PFSK-1 (cell line): ENCODE measurements around the gene CDH8.

ENCODE experiments used
- FOXP2 ChIP-seq: optimal IDR thresholded peaks from 2 replicates; pipeline ENCODE3; 2011; ENCODE audit warnings: borderline replicate concordance, control low read depth, inconsistent platforms; ENCODE audit not compliant: insufficient read depth; ENCODE audit errors: extremely low read length, extremely low read depth
- POLR2AphosphoS5 ChIP-seq: IDR thresholded peaks from 2 replicates; pipeline ENCODE4 v1.6.1; 2012; ENCODE audit warnings: low read depth, mild to moderate bottlenecking, control low read depth, low read length, moderate library complexity
- SIN3A ChIP-seq: IDR thresholded peaks from 2 replicates; pipeline ENCODE4 v1.6.1; 2012; ENCODE audit warnings: mild to moderate bottlenecking, low read length, moderate library complexity, borderline replicate concordance; ENCODE audit not compliant: insufficient read depth
- TAF1 ChIP-seq: IDR thresholded peaks from 2 replicates; pipeline ENCODE4 v1.6.1; 2012; ENCODE audit warnings: low read length, control low read depth, borderline replicate concordance; ENCODE audit not compliant: insufficient read depth
- TF ChIP-seq, protein P1 (sequence below), 2 experiments: IDR thresholded peaks; 2 replicates each; pipeline versions ENCODE4 v1.6.1 to v1.8.0; 2011 to 2012; ENCODE audit warnings: low read depth in 2 of 2, low read length in 2 of 2, control low read depth in 1 of 2, inconsistent platforms in 1 of 2, mild to moderate bottlenecking in 1 of 2, moderate library complexity in 1 of 2; ENCODE audit not compliant: insufficient read depth in 1 of 2

CDH8 gene

DNA sequence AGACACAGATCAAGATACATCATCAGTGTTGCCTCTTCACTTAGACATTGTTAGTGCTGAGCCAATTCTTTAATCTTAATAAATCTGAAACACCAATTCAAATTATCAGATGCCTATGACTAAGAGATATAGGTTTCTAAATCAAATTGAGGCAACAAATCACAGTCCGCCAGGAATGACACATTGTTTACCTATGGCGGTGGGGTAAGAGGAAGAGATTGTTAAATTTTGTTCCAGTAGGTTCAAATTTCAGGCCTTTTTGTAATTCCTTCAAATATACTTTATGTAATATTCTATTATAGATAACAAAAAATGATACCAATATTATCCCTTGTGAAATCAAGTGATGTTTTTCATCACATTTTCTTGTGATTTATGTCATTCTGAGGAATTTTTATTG is 145.9 kb downstream of the CDH8 start:
- no peak for TF ChIP-seq SIN3A
- TF ChIP-seq TAF1 = no peak
- TF ChIP-seq, protein P1, sequence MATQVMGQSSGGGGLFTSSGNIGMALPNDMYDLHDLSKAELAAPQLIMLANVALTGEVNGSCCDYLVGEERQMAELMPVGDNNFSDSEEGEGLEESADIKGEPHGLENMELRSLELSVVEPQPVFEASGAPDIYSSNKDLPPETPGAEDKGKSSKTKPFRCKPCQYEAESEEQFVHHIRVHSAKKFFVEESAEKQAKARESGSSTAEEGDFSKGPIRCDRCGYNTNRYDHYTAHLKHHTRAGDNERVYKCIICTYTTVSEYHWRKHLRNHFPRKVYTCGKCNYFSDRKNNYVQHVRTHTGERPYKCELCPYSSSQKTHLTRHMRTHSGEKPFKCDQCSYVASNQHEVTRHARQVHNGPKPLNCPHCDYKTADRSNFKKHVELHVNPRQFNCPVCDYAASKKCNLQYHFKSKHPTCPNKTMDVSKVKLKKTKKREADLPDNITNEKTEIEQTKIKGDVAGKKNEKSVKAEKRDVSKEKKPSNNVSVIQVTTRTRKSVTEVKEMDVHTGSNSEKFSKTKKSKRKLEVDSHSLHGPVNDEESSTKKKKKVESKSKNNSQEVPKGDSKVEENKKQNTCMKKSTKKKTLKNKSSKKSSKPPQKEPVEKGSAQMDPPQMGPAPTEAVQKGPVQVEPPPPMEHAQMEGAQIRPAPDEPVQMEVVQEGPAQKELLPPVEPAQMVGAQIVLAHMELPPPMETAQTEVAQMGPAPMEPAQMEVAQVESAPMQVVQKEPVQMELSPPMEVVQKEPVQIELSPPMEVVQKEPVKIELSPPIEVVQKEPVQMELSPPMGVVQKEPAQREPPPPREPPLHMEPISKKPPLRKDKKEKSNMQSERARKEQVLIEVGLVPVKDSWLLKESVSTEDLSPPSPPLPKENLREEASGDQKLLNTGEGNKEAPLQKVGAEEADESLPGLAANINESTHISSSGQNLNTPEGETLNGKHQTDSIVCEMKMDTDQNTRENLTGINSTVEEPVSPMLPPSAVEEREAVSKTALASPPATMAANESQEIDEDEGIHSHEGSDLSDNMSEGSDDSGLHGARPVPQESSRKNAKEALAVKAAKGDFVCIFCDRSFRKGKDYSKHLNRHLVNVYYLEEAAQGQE (IDR thresholded peaks at IDR 0.05; ENCODE audit: insufficient read depth in 1 of 2, low read depth in 2 of 2, low read length in 2 of 2) = no peak
- no peak for TF ChIP-seq POLR2AphosphoS5
- TF ChIP-seq FOXP2 = no peak

DNA sequence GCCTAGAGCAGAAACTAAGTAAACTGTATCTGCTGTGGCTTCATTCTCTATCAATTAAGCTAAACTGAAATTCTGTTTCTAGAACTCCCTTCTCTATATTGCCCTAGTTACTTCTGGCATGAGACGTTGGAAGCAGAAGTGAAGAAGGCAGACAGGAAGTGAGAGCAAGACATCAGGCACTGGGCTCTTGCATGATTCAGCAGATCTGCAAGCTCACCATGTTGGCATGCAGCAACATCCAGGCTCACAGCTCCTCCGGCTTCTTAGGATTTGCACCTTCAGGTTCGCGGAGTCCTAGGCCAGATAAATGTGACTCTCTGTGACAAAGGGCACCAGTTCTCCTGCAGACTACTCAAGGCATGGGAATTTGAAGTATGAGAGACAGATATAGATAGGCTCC is 148.3 kb downstream of the CDH8 start:
- no peak for TF ChIP-seq FOXP2
- no peak for TF ChIP-seq POLR2AphosphoS5
- TF ChIP-seq TAF1 = no peak
- TF ChIP-seq, protein P1 (IDR thresholded peaks at IDR 0.05; ENCODE audit: insufficient read depth in 1 of 2, low read depth in 2 of 2, low read length in 2 of 2) = no peak
- no peak for TF ChIP-seq SIN3A

DNA sequence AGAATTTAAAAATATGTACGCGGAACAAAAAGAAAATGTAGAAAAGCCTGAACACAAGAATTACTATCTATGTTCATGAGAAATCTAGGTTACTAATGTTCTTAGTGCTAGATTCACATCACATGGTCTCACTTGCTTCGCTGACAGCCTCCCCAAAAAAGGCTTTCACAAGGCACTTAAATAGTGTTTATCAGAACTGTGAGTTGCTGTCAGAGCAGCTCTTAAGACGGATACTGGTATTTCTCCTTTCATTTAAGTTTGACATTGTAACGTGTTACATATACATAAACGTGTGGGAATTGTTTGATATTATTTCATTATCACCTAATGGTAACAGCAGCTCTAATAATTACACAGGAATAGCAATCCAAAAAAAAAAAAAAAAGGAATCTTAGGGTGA is 150.9 kb downstream of the CDH8 start:
- TF ChIP-seq SIN3A = no peak
- no peak for TF ChIP-seq FOXP2
- no peak for TF ChIP-seq POLR2AphosphoS5

DNA sequence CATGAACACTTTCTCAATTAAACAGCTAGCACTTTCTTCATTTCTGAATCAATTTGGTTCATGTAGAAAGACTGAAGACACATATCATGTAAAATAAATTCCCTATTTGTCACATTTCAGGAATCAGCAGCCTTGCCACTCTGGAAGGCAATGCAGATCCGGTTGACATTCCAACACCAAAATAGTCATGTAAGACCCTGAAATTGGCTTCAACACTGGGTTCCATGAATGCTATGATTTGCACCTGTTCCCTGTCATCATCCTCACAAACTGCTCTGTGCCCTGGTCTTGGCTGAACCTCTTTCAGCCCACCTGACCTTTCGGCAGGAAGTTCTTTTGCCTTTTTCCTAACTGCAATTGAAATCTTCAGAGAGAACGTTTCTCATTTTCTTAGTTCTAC is 156.9 kb downstream of the CDH8 start:
- no peak for TF ChIP-seq SIN3A

DNA sequence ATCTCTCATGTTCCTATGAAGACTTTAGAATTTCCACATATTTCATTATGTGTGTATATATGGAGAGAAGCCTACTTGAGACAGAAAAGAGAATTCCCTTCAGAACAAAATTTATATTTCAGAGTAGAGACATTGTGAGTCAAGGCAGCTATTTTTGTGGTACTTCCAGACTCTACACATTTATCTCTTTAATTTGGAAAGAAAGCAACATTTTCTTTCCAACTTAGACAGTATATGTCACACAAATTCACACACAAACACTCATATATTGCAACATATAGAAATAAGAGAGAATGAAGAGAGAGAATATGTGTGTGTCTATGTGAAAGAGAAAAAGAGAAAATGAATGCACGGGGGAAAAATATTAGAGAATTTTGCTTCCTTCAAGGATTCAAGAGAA is 158.8 kb downstream of the CDH8 start:
- no peak for TF ChIP-seq POLR2AphosphoS5
- TF ChIP-seq, protein P1 (IDR thresholded peaks at IDR 0.05; ENCODE audit: insufficient read depth in 1 of 2, low read depth in 2 of 2, low read length in 2 of 2) = no peak
- no peak for TF ChIP-seq FOXP2
- TF ChIP-seq SIN3A = no peak
- no peak for TF ChIP-seq TAF1

DNA sequence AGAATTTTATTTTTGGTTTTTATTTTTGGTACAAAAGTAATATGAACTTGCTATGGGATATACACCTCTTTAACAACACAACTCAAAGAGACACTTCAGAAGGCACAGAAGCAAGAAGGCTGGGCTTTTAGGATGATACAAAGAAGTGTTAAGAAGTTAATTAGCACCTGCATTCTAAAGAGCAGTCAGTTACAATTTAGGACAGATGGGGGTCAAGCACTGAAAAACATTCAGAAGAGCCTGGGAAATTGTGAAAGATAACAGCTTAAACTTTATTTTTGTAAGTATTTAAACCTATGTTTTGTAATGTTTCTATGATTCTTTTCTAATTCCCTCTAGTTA is 163.5 kb downstream of the CDH8 start:
- no peak for TF ChIP-seq POLR2AphosphoS5
- no peak for TF ChIP-seq TAF1
- no peak for TF ChIP-seq SIN3A
- TF ChIP-seq, protein P1 (IDR thresholded peaks at IDR 0.05; ENCODE audit: insufficient read depth in 1 of 2, low read depth in 2 of 2, low read length in 2 of 2) = no peak
- TF ChIP-seq FOXP2 = no peak
